GM13976 (cell line): ENCODE results near the gene YTHDC2.
A peak's percentile ranks its signal among the peaks of the same experiment; 100 is the strongest.

Experiments
- DNase-seq: peaks from one replicate; pipeline ENCODE4 v3.0.0; 2012; ENCODE audit warnings: low spot score
- CTCF ChIP-seq: IDR thresholded peaks from 2 replicates; pipeline ENCODE4 v1.5.1; 2012; ENCODE audit warnings: borderline replicate concordance, mild to moderate bottlenecking; ENCODE audit not compliant: insufficient read depth; ENCODE audit errors: extremely low read depth, missing control alignments, control extremely low read depth
- in situ Hi-C: fragments of 300-500 bp; cut with MboI; formaldehyde crosslinking; loops from one replicate; pipeline ENCODE4 v1.12.0; 2022; ENCODE audit warnings: low sequenced_read_pairs, mixed read lengths, inconsistent platforms; ENCODE audit not compliant: unreplicated experiment

YTHDC2 gene

GRCh38 chr5:113523168-113523567 is 9.7 kb downstream of the YTHDC2 start:
- no peak for DNase-seq
- in situ Hi-C loops, result loop anchor here (25.0 kb wide), 2 partner anchors 186 to 536 kb away; partner anchors contain the start of gene DCP2
- no peak for TF ChIP-seq CTCF

DNA sequence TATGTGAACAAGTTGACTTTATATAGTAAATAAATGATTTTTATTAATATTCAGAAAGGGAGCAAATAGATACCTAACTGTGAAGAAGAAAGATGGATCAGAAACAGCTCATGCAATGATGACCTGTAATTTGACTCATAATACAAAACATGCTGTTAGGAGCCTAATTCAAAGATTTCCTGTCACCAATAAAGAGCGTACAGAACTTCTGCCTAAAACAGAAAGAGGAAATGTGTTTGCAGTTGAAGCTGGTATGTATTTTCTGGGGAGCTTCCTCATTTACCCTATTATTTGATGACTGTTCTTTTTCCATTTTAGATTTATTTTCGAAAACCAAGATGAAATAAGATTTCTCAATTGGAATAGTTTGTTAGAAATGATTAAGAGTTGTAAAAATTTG is 11.4 kb downstream of the YTHDC2 start:
- peak; percentile 16 for DNase-seq
- no peak for TF ChIP-seq CTCF
- in situ Hi-C loops, result loop anchor here (25.0 kb wide), 2 partner anchors 188 to 538 kb away; partner anchors contain the start of gene DCP2

GRCh38 chr5:113526421-113526820 is 12.9 kb downstream of the YTHDC2 start:
- no peak for TF ChIP-seq CTCF
- DNase-seq, result no peak
- in situ Hi-C loops, result no loop called here

- in situ Hi-C loops, result no loop called here
- no peak for DNase-seq
- no peak for TF ChIP-seq CTCF
Measured at GRCh38 chr5:113527746-113528145, 14.3 kb downstream of the YTHDC2 start.

GRCh38 chr5:113531481-113532159 is 18.1 kb downstream of the YTHDC2 start:
- no peak for DNase-seq
- TF ChIP-seq CTCF, result no peak
- in situ Hi-C loops, result no loop called here

DNA sequence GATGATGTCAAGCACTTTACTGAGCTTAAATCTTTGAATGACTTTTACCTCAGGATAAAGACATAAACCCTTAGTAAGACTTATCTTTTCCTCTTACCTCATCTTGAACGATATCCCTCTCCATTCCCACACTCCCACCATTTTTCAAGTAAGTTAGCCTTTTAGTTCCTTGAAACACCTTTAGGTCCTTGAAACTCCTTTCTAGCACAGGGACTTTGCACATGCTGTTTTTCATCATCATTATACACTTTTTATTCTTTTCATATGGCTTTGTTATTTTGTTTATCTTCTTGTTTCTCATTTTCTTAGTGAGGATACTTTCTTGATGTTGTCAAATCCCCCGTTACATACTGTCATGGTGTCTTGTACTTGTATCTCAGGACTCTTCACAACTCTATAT is 24.8 kb downstream of the YTHDC2 start:
- DNase-seq, result no peak
- TF ChIP-seq CTCF, result no peak
- in situ Hi-C loops, result no loop called here
